ENCODE data around the gene ROCK2. TPM values are rescaled to one million over a fixed set of nuclear protein-coding genes. Genes with fewer than 3 reads are reported as not detected.

ROCK2 gene
- total RNA-seq, 2 experiments from 2014 or later: 12.6 to 12.7 TPM

GRCh38 chr2:11355194-11356053 lies 11.0 kb upstream of the ROCK2 start:
- H3K27me3 Mint-ChIP-seq: no peaks in the 10 kb centered on the region

GRCh38 chr2:11354363-11355154 lies 10.1 kb upstream of the ROCK2 start:
- H3K4me1 Mint-ChIP-seq: no peaks in the 10 kb centered on the region
- no peak for DNase-seq
- no peaks in the 10 kb centered on the region for H3K36me3 Mint-ChIP-seq
- H3K4me3 Mint-ChIP-seq: no peak overlapping the region
- H3K27ac Mint-ChIP-seq: no peak overlapping the region
- H3K27me3 Mint-ChIP-seq: no peaks in the 10 kb centered on the region
- H3K9me3 Mint-ChIP-seq: no peaks in the 10 kb centered on the region

More at GRCh38 chr2:11355194-11356053, 11.0 kb upstream of the ROCK2 start:
- H3K4me1 Mint-ChIP-seq: no peaks in the 10 kb centered on the region
- no peak for DNase-seq
- no peaks in the 10 kb centered on the region for H3K36me3 Mint-ChIP-seq
- H3K27ac Mint-ChIP-seq: no peak overlapping the region
- H3K4me3 Mint-ChIP-seq: no peak overlapping the region
- no peaks in the 10 kb centered on the region for H3K9me3 Mint-ChIP-seq

GRCh38 chr2:11352781-11353537 lies 8.5 kb upstream of the ROCK2 start:
- Mint-ChIP-seq H3K36me3 (no peaks in the 10 kb centered on the region), H3K9me3 (no peaks in the 10 kb centered on the region), H3K4me1 (no peaks in the 10 kb centered on the region), H3K27me3 (no peaks in the 10 kb centered on the region), H3K27ac (no peak overlapping the region), H3K4me3 (no peak overlapping the region)
- no peak for DNase-seq

GRCh38 chr2:11348209-11348749 lies 3.8 kb upstream of the ROCK2 start:
- H3K27ac Mint-ChIP-seq: no peak overlapping the region
- H3K27me3 Mint-ChIP-seq: no peaks in the 10 kb centered on the region
- H3K4me3 Mint-ChIP-seq: no peak overlapping the region
- H3K36me3 Mint-ChIP-seq: no peaks in the 10 kb centered on the region
- no peak for DNase-seq
- H3K9me3 Mint-ChIP-seq: no peaks in the 10 kb centered on the region
- H3K4me1 Mint-ChIP-seq: peaks cover 9% of the 10 kb centered on the region

GRCh38 chr2:11347403-11347959 lies 3.0 kb upstream of the ROCK2 start:
- Mint-ChIP-seq H3K4me3 (no peak overlapping the region), H3K27ac (no peak overlapping the region), H3K27me3 (no peaks in the 10 kb centered on the region), H3K36me3 (no peaks in the 10 kb centered on the region), H3K9me3 (no peaks in the 10 kb centered on the region), H3K4me1 (peaks cover 16% of the 10 kb centered on the region)
- DNase-seq: no peak

GRCh38 chr2:11346023-11346482 lies 1.6 kb upstream of the ROCK2 start:
- Mint-ChIP-seq H3K4me1 (peaks cover 22% of the 10 kb centered on the region), H3K36me3 (no peaks in the 10 kb centered on the region), H3K27me3 (no peaks in the 10 kb centered on the region), H3K9me3 (no peaks in the 10 kb centered on the region), H3K4me3 (no peak overlapping the region), H3K27ac (no peak overlapping the region)
- no peak for DNase-seq

- Mint-ChIP-seq H3K36me3 (no peaks in the 10 kb centered on the region), H3K27me3 (no peaks in the 10 kb centered on the region), H3K27ac (peak overlapping the region; percentile 54), H3K4me3 (peak overlapping the region; percentile 75), H3K4me1 (peaks cover 28% of the 10 kb centered on the region), H3K9me3 (no peaks in the 10 kb centered on the region)
- DNase-seq: peak; percentile 41
Observed at GRCh38 chr2:11344956-11345677, 681 bp upstream of the ROCK2 start.

GRCh38 chr2:11343650-11344341 lies 640 bp downstream of the ROCK2 start:
- Mint-ChIP-seq H3K4me3 (peak overlapping the region; percentile 98), H3K36me3 (no peaks in the 10 kb centered on the region), H3K4me1 (peaks cover 33% of the 10 kb centered on the region), H3K27ac (peak overlapping the region; percentile 89), H3K27me3 (no peaks in the 10 kb centered on the region), H3K9me3 (no peaks in the 10 kb centered on the region)
- peak; percentile 39 for DNase-seq

GRCh38 chr2:11343368-11343649 lies 1.1 kb downstream of the ROCK2 start:
- H3K27me3 Mint-ChIP-seq: no peaks in the 10 kb centered on the region
- no peak for DNase-seq
- H3K36me3 Mint-ChIP-seq: no peaks in the 10 kb centered on the region
- H3K4me3 Mint-ChIP-seq: peak overlapping the region; percentile 98
- no peaks in the 10 kb centered on the region for H3K9me3 Mint-ChIP-seq
- H3K4me1 Mint-ChIP-seq: peaks cover 36% of the 10 kb centered on the region
- H3K27ac Mint-ChIP-seq: peak overlapping the region; percentile 89

GRCh38 chr2:11342551-11343367 lies 1.7 kb downstream of the ROCK2 start:
- Mint-ChIP-seq H3K4me3 (peak overlapping the region; percentile 98), H3K4me1 (peaks cover 36% of the 10 kb centered on the region), H3K9me3 (no peaks in the 10 kb centered on the region), H3K36me3 (peaks cover 3% of the 10 kb centered on the region), H3K27ac (no peak overlapping the region), H3K27me3 (no peaks in the 10 kb centered on the region)
- DNase-seq: no peak

- no peaks in the 10 kb centered on the region for H3K27me3 Mint-ChIP-seq
- DNase-seq: no peak
- no peak overlapping the region for H3K4me3 Mint-ChIP-seq
- H3K27ac Mint-ChIP-seq: no peak overlapping the region
- peaks cover 5% of the 10 kb centered on the region for H3K36me3 Mint-ChIP-seq
- H3K4me1 Mint-ChIP-seq: peaks cover 36% of the 10 kb centered on the region
- peaks cover 1% of the 10 kb centered on the region for H3K9me3 Mint-ChIP-seq
Observed at GRCh38 chr2:11340717-11341116, 3.7 kb downstream of the ROCK2 start.

GRCh38 chr2:11339508-11340083 lies 4.8 kb downstream of the ROCK2 start:
- no peak overlapping the region for H3K27ac Mint-ChIP-seq
- H3K9me3 Mint-ChIP-seq: peaks cover 1% of the 10 kb centered on the region
- DNase-seq: no peak
- H3K4me3 Mint-ChIP-seq: no peak overlapping the region
- peaks cover 33% of the 10 kb centered on the region for H3K4me1 Mint-ChIP-seq
- no peaks in the 10 kb centered on the region for H3K27me3 Mint-ChIP-seq
- peaks cover 5% of the 10 kb centered on the region for H3K36me3 Mint-ChIP-seq

- Mint-ChIP-seq H3K9me3 (peaks cover 1% of the 10 kb centered on the region), H3K36me3 (peaks cover 5% of the 10 kb centered on the region), H3K27me3 (no peaks in the 10 kb centered on the region), H3K4me3 (no peak overlapping the region), H3K4me1 (peaks cover 36% of the 10 kb centered on the region), H3K27ac (no peak overlapping the region)
- DNase-seq: no peak
Observed at GRCh38 chr2:11338580-11338979, 5.9 kb downstream of the ROCK2 start.
